GM18519 (cell line): ENCODE measurements around the gene GPR35.

Experiments
- ATAC-seq: cut with Tn5 transposase; IDR thresholded peaks from one replicate; pipeline ENCODE4 v1.9.1; 2021; ENCODE audit warnings: mild to moderate bottlenecking, moderate library complexity; ENCODE audit not compliant: unreplicated experiment, low FRiP score

The GPR35 gene

GRCh38 chr2:240637116-240637900 is 12.0 kb downstream of the GPR35 start:
- ATAC-seq = no peak

- ATAC-seq = no peak
These were observed 12.6 kb downstream of the GPR35 start for GRCh38 chr2:240637901-240638345.

- no peak for ATAC-seq
These were observed 13.4 kb downstream of the GPR35 start for GRCh38 chr2:240638512-240639160.

DNA sequence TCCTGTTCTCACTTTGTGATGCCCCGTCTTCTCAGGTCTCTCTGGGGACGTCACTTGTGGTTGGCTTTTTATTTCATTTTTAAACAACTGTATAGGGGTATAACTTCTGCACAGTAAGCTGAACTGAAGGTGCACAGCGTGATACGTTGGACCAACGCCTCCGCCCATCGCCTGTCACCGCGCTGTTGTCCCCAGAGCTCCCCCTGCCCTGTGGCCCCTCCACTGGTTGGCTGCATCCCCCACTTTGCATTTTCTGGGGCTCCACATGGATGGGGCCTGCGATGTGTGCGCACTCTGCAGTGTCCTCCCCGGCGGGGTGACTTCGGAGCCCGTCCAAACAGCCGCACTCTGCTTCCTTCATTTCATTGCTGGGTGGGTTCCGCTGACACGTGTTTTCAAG is 14.3 kb downstream of the GPR35 start:
- no peak for ATAC-seq

DNA sequence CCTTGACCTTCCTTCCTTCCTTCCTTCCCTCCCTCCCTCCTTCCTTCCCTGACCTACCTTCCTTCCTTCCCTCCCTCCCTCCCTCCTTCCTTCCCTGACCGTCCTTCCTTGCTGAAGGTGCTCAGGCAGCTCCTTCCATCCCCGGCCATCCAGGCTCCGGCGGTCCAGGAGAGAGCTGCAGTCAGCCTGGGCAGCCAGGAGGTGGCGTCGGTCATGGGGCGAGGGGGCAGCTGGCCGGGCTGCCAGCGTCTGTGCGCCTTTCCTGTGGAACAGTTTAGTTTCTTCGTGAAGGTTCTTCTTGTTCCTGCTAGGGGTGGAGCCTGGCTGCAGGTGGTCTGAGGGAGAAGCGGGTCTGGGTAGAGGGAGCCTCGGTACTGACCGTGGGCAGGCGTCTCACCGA is 15.7 kb downstream of the GPR35 start:
- no peak for ATAC-seq

DNA sequence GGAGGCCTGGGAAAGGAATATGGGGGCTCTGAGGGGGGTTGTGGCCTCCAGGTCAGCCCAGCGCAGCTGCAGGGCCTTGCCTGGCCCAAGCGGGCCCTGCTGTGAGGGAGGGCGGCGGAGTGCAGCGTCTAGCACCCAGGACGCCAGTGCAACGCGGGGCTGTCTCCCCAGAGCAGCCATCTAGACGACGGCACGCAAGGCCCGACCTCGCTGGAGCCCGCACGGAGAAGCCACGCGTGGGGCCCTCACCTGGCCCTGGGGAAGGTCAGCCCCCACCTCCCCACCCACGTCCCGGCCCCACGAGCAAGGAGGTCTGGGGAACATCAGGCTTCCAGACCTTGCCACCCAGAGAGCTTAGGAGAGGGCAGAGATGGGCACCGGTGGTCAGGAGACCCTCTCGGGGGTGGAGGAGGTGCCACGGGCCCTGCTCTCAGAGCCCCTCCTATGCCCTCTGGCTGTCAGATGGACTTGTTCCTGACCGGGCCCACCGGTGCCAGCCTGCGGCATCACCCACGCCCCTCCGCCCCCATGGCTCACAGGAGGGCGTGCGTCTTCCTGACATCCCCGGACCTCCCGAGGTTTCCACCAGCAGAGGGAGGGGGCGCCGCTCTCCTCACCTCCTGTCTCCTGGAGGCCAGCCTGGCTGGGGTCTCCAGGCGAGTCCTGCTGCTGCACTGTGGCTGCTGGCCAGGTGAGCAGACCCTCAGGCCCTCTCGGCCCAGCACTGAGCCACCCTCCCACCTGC is 17.0 kb downstream of the GPR35 start:
- no peak for ATAC-seq

GRCh38 chr2:240642806-240643092 is 17.5 kb downstream of the GPR35 start:
- no peak for ATAC-seq

DNA sequence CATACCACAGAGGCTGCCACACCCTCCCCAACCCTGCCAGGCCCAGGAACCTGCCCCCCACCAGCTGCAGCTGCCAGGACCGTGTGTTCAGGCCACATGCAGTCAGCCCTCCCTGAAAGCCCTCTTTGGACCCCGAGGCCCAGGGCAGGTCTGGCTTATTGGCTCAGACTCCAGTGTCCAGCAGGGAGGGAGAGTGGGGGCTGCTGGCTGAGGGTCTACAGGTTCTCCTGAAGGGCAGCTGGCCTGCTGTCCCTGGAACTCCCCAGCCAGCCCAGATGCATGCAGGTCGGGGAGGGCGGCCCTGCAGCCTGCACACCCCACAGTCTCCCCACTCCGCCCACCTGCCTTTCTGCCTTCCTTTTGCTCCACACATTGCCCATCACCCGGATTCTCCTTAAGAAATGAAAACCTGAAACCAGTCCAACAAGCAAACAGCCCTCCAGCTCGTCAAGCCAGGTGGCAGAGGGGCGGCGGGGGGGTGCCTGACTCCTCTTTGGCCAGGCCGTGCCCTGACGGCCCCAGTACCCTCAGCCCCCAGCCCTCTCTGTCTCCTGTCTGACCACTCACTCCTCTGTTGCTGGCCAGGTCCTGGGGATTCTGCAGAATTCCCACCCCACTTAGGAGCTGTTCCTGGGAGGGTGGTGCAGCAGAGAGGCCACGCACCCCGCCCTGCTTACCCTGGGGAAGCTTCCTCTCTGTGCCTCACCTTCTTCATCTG is 18.0 kb downstream of the GPR35 start:
- ATAC-seq = no peak

DNA sequence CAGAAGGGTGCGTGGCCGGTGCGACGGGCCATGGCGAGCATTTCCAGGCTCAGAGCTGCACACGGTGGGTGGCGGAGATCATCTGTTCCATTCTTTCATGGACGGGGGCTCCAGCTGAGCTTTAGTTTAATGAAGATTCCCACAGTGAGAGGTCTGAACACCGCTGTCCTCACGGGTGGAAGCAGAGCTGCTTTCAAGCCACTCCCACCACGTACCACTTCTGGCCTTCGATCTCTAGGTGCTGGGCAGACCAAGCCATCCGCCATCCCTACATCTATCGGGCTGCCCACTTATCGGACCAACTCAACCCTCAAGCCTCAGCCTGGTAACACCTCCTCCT is 18.5 kb downstream of the GPR35 start:
- ATAC-seq = no peak

GRCh38 chr2:240644171-240644651 is 18.9 kb downstream of the GPR35 start:
- no peak for ATAC-seq

DNA sequence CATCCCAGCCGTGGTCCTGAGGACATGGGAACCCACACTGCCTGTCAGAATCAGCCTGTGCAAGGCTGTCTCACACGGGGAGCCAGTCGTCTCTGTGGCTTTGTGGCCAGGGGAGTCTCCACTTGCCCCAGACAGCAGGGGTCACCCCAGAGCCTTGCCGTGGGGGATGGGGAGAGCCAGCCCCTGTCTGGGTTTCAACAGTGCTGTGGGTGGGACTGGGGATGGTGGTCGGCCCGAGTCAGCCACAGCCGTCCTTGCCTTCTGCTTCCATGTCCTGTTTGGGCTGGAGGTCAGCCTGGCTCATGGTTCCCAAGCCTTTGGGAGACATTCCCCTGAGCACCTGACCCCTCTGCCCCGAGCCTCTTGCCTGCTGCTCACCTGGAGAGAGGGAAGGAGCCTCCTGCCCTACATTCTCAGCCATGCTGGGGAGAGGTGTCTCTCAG is 19.6 kb downstream of the GPR35 start:
- no peak for ATAC-seq

DNA sequence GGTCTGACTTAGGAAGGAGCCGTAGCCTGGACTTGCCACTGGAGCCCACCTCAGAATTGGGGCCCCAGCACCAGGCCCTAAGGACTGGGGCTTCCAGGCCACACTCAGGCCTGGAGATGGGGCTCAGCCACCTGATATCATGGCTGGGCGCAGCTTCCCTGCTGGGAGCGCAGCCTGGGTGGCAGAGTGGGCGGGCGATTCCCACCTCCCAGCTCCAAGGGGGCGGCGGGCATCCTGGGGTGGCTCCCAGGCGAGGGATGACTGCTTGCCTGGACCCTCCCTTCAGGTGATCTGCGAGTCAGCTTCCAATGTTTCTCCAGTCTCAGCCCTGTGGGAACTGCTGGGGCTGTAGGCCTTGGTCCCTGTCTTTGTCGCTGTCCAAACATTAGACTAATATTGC is 20.1 kb downstream of the GPR35 start:
- no peak for ATAC-seq

- no peak for ATAC-seq
These were observed 20.5 kb downstream of the GPR35 start for GRCh38 chr2:240645801-240646175.

GRCh38 chr2:240646176-240646899 is 21.1 kb downstream of the GPR35 start:
- ATAC-seq = no peak

DNA sequence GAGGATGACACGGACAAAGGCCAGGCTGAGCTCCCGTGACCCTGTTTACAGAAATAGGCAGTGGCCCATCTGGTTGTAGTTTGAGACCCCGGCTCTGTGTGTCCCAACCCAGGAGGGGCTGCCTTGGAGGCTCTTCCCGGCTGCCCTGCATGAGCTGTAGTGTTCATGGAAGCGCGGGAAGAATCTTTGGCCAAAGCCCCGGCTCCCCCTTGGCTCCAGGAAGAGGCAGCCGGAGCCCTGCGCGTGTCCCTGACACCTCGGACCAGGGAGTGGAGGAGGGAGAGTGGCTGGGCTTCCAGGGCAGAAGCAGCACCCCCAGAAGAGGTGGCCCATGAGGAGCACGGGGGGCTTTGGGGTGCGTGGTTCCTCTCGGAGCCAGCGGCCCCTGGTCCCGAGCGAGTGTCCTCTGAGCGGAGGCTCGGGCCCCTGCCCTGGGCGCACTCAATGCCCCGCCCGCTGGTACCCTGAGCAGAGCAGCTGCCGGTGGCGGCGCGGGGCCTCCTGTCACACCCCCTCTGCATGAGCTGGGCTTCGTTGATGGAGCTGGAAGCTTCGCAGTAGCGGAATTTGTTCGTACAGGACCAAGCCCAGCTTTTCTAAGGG is 21.7 kb downstream of the GPR35 start:
- ATAC-seq = no peak

GRCh38 chr2:240647503-240648154 is 22.3 kb downstream of the GPR35 start:
- no peak for ATAC-seq

- no peak for ATAC-seq
These were observed 22.9 kb downstream of the GPR35 start for GRCh38 chr2:240648155-240648649.

GRCh38 chr2:240648650-240649275 is 23.5 kb downstream of the GPR35 start:
- no peak for ATAC-seq

GRCh38 chr2:240649331-240649730 is 24.1 kb downstream of the GPR35 start:
- ATAC-seq = no peak
